K562 (cell line): ENCODE data around the gene NKG7. TPM values are rescaled to one million over a fixed set of nuclear protein-coding genes. Genes with fewer than 3 reads are reported as not detected.
A peak's percentile ranks its signal among the peaks of the same experiment; 100 is the strongest.

Experiments
- CEBPB ChIP-seq: fragments of 450-650 bp; IDR thresholded peaks from 2 replicates; pipeline ENCODE4 v1.6.1; 2016; ENCODE audit warnings: missing genetic modification characterization, missing compliant biosample characterization
- CTBP1 ChIP-seq: fragments of 450-650 bp; IDR thresholded peaks from 2 replicates; pipeline ENCODE4 v1.6.1; 2016; ENCODE audit warnings: borderline replicate concordance
- HMBOX1 ChIP-seq: sonication (generic); IDR thresholded peaks from 2 replicates; pipeline ENCODE4 v1.6.1; 2016
- HMGXB4 ChIP-seq: sonication (generic); formaldehyde crosslinking; IDR thresholded peaks from 2 replicates; pipeline ENCODE4 v1.8.1; 2023; ENCODE audit warnings: mild to moderate bottlenecking, missing genetic modification reagents
- JUNB ChIP-seq: fragments of 450-650 bp; formaldehyde crosslinking; conservative IDR thresholded peaks from 2 replicates; pipeline ENCODE4 v1.4.0; 2020; ENCODE audit warnings: mild to moderate bottlenecking
- KLF6 ChIP-seq: fragments of 250-450 bp; sonication (Bioruptor Pico); IDR thresholded peaks from 2 replicates; pipeline ENCODE4 v1.4.0; 2020; ENCODE audit warnings: mild to moderate bottlenecking, moderate library complexity, borderline replicate concordance
- POLR2B ChIP-seq: fragments of 450-650 bp; IDR thresholded peaks from 2 replicates; pipeline ENCODE4 v1.6.1; 2018; ENCODE audit warnings: low read depth; ENCODE audit not compliant: partially characterized antibody
- PRMT5 ChIP-seq: sonication (generic); formaldehyde crosslinking; IDR thresholded peaks from 2 replicates; pipeline ENCODE4 v1.5.0; 2020; ENCODE audit warnings: missing genetic modification reagents
- SETDB1 ChIP-seq: IDR thresholded peaks from one replicate; pipeline ENCODE4 v1.6.1; 2012; ENCODE audit warnings: low read length, control low read depth, inconsistent platforms
- STAT5A ChIP-seq: IDR thresholded peaks from 2 replicates; pipeline ENCODE4 v1.6.1; 2012; ENCODE audit warnings: low read length, inconsistent platforms, borderline replicate concordance
- TCF15 ChIP-seq: fragments of 250-450 bp; sonication (Bioruptor Pico); IDR thresholded peaks from 2 replicates; pipeline ENCODE4 v1.8.0; 2022; ENCODE audit warnings: moderate library complexity, mild to moderate bottlenecking, inconsistent platforms
- TCF7L2 ChIP-seq: fragments of 150-350 bp; IDR thresholded peaks from 2 replicates; pipeline ENCODE4 v1.6.1; 2016; ENCODE audit warnings: low read depth, mild to moderate bottlenecking, low read length, moderate library complexity
- TOE1 ChIP-seq, 2 experiments: fragments of 450-650 bp in 1 of 2; sonication (generic) in 1 of 2; formaldehyde crosslinking in 1 of 2; IDR thresholded peaks; 2 replicates each; pipeline versions ENCODE4 v1.7.1 to v1.8.0; 2016 to 2022; ENCODE audit warnings: borderline replicate concordance in 2 of 2, mild to moderate bottlenecking in 2 of 2, antibody characterized with exemption in 1 of 2, inconsistent platforms in 1 of 2, low read depth in 1 of 2, missing genetic modification reagents in 1 of 2, moderate library complexity in 1 of 2
- ZBED1 ChIP-seq: IDR thresholded peaks from 2 replicates; pipeline ENCODE4 v1.6.1; 2014
- ZBTB43 ChIP-seq: sonication (generic); formaldehyde crosslinking; IDR thresholded peaks from 2 replicates; pipeline ENCODE4 v1.8.0; 2023; ENCODE audit warnings: mild to moderate bottlenecking, missing genetic modification reagents
- ZFX ChIP-seq: sonication (generic); formaldehyde crosslinking; IDR thresholded peaks from 2 replicates; pipeline ENCODE4 v1.8.0; 2022; ENCODE audit warnings: mild to moderate bottlenecking, missing genetic modification reagents, moderate library complexity
- ZNF133 ChIP-seq: fragments of 250-450 bp; sonication (Bioruptor Pico); IDR thresholded peaks from 2 replicates; pipeline ENCODE4 v1.4.0; 2020; ENCODE audit warnings: mild to moderate bottlenecking
- ZNF217 ChIP-seq: sonication (generic); formaldehyde crosslinking; IDR thresholded peaks from 2 replicates; pipeline ENCODE4 v1.8.0; 2022; ENCODE audit warnings: mild to moderate bottlenecking, missing genetic modification reagents
- ZNF431 ChIP-seq: sonication (generic); formaldehyde crosslinking; IDR thresholded peaks from 2 replicates; pipeline ENCODE4 v1.8.0; 2022; ENCODE audit warnings: mild to moderate bottlenecking, missing genetic modification reagents
- ZNF76 ChIP-seq: fragments of 250-450 bp; sonication (Bioruptor Pico); IDR thresholded peaks from 2 replicates; pipeline ENCODE4 v1.4.0; 2020; ENCODE audit warnings: mild to moderate bottlenecking, moderate library complexity, borderline replicate concordance
- ZNF778 ChIP-seq: fragments of 450-650 bp; formaldehyde crosslinking; IDR thresholded peaks from 2 replicates; pipeline ENCODE4 v1.4.0; 2020; ENCODE audit warnings: mild to moderate bottlenecking, moderate library complexity
- ZZZ3 ChIP-seq: fragments of 450-650 bp; IDR thresholded peaks from 2 replicates; pipeline ENCODE4 v1.6.1; 2016; ENCODE audit warnings: antibody characterized with exemption, mild to moderate bottlenecking, moderate library complexity
- polyA plus RNA-seq, 8 experiments: library from polyadenylated mRNA; depleted of rRNA in 4 of 8; stranded (reverse) in 5 of 8; unstranded in 3 of 8; fragments of >200 nt; fragmentation: Nextera tagmentation in 2 of 8; fragmentation: Illumina TruSeq in 1 of 8; extraction: Ambion mirVana in 2 of 8; extraction: Trizol in 1 of 8; gene quantifications; 2 replicates each; pipeline versions ENCODE4 v1.2.1 to v1.2.3, GENCODE V29; 2011 to 2014; ENCODE audit warnings: inconsistent platforms in 1 of 8, missing spikeins in 1 of 8
- total RNA-seq, 7 experiments: library from RNA; depleted of rRNA in 6 of 7; stranded (reverse); fragments of >200 nt in 6 of 7; fragmentation: Illumina TruSeq in 2 of 7; extraction: Trizol in 2 of 7; gene quantifications; 2 replicates each; pipeline versions ENCODE4 v1.2.1 to v1.2.3, GENCODE V29; 2011 to 2021; ENCODE audit warnings: low replicate concordance in 1 of 7

NKG7 gene
- total and polyA plus RNA-seq, 9 of the 15 experiments (the other 6 are each of a cell fraction or from before 2014, with no cell fraction given): 0.30 to 0.70 (median 0.51) TPM; not detected in 2

- TF ChIP-seq HMBOX1 (no peak), SETDB1 (no peak), STAT5A (no peak), ZNF778 (CRISPR knock-in tag) (no peak), TOE1 (IDR thresholded peaks at IDR 0.05; ENCODE audit: borderline replicate concordance) (peak; percentile 30; the same call in 1 of the 2 replicates), TOE1 (CRISPR knock-in tag; IDR thresholded peaks at IDR 0.05; ENCODE audit: borderline replicate concordance, low read depth) (no peak), ZNF217 (no peak), POLR2B (peak; percentile 91), KLF6 (CRISPR knock-in tag) (no peak), CTBP1 (0 out of 2 replicates have a peak, but pooled peaks have one; percentile 21), PRMT5 (no peak), ZNF133 (CRISPR knock-in tag) (no peak), ZBTB43 (CRISPR knock-in tag) (no peak), ZNF76 (CRISPR knock-in tag) (no peak), JUNB (CRISPR knock-in tag) (no peak), ZZZ3 (no peak), ZBED1 (no peak), ZNF431 (CRISPR knock-in tag) (peak; percentile 42; the same call in 1 of the 2 replicates), CEBPB (tag) (no peak), ZFX (CRISPR knock-in tag) (peak; percentile 32; the same call in 1 of the 2 replicates), TCF15 (CRISPR knock-in tag) (no peak), TCF7L2 (0 out of 2 replicates have a peak, but pooled peaks have one; percentile 6), HMGXB4 (no peak)
These were observed 5.8 kb downstream of the NKG7 start (continued) for GRCh38 chr19:51366389-51367254.
